ENCODE data around the gene GLMN.
A peak's percentile ranks its signal among the peaks of the same experiment; 100 is the strongest.

The GLMN gene

GRCh38 chr1:92298573-92299476 lies at the start of gene GLMN, which contains the start of gene RPAP2:
Gene GLMN (minus strand): TSS chr1:92298987. CDS start chr1:92297999, 988 bp downstream.
Gene RPAP2 (plus strand): TSS chr1:92299059. CDS start chr1:92299074, 15 bp downstream.
- DNase-seq: peak; percentile 74 to 79

GRCh38 chr1:92346866-92347640 lies 48.3 kb upstream of the GLMN start:
- no peak for DNase-seq

- no peak for DNase-seq
Measured at GRCh38 chr1:92343061-92343460, 44.3 kb upstream of the GLMN start.

- DNase-seq: no peak
Measured at GRCh38 chr1:92342401-92342800, 43.6 kb upstream of the GLMN start.

GRCh38 chr1:92340154-92340553 lies 41.4 kb upstream of the GLMN start:
- DNase-seq: no peak

GRCh38 chr1:92333668-92334067 lies 34.9 kb upstream of the GLMN start:
- DNase-seq: no peak

GRCh38 chr1:92329347-92330129 lies 30.8 kb upstream of the GLMN start:
- no peak for DNase-seq

- no peak for DNase-seq
Measured at GRCh38 chr1:92327794-92328193, 29.0 kb upstream of the GLMN start.

- DNase-seq: no peak
Measured at GRCh38 chr1:92326681-92327080, 27.9 kb upstream of the GLMN start.

- no peak for DNase-seq
Measured at GRCh38 chr1:92324784-92325183, 26.0 kb upstream of the GLMN start.

- DNase-seq: no peak
Measured at GRCh38 chr1:92323473-92324453, 25.0 kb upstream of the GLMN start.

GRCh38 chr1:92317836-92318493 lies 19.2 kb upstream of the GLMN start:
- no peak for DNase-seq

GRCh38 chr1:92315766-92316599 lies 17.2 kb upstream of the GLMN start:
- DNase-seq: peak in 1 of 2 donors; percentile 29

GRCh38 chr1:92314024-92314423 lies 15.2 kb upstream of the GLMN start:
- DNase-seq: no peak

GRCh38 chr1:92310185-92310597 lies 11.4 kb upstream of the GLMN start:
- DNase-seq: no peak

- no peak for DNase-seq
Measured at GRCh38 chr1:92307980-92308379, 9.2 kb upstream of the GLMN start.

GRCh38 chr1:92306020-92306419 lies 7.2 kb upstream of the GLMN start:
- no peak for DNase-seq

GRCh38 chr1:92301021-92301420 lies 2.2 kb upstream of the GLMN start:
- DNase-seq: no peak

- DNase-seq: no peak
Measured at GRCh38 chr1:92299477-92300150, 827 bp upstream of the GLMN start.

GRCh38 chr1:92298213-92298572 lies 594 bp downstream of the GLMN start:
- DNase-seq: no peak
